Measurements from ENCODE around the gene HOXB6. TPM values are rescaled to one million over a fixed set of nuclear protein-coding genes. Genes with fewer than 3 reads are reported as not detected.

The HOXB6 gene
- total RNA-seq, 6 donors from 2014 or later = 1.1 to 11.3 (median 7.0) TPM

DNA sequence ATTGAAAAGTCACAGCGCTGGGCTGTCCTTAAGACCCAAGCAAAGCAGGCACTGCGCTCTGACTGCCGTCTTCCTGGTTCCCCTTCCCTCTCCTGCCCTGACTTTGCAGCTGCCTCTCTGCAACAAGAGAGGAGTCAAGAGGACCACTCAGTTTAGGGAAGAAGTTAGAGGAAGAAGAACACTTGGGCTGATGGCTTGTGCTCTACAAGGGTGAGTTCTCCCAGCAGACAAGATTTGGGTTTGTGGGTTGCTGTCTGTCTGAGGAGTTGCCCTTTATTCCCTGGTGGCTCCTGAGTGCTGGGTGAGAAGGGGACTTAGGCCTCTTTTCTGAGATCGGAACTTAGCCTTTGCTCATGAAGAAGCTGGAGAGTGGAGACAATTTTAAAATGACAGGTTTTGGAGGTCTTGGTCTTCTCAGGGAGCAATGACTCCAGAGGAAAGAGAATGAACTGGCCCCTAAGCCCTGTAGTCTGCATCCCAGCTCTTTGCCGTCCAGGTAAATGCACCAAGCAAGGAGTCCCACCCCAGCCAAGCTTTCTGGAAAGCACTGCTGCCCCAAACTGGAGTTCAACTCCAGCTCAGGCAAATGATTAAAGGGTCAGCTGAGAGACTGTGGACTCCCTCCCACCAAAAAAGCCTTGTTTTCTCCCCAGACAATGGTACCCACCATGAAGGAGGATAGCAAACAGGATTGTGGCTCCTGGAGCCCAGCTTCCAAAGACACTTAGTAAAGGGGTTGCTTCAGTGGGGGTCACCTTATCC is 24.0 kb upstream of the HOXB6 start:
- 14 to 28% methylated on average over 5 of the region's 5 CpGs for WGBS, 2 donors
- peaks cover 3 to 88% (median 69%) of the 10 kb centered on the region in 4 donors for H3K27me3 ChIP-seq
- H3K4me1 ChIP-seq = peaks cover 24 to 32% (median 27%) of the 10 kb centered on the region in 4 donors
- H3K27ac ChIP-seq = no peak overlapping the region
- H3K9me3 ChIP-seq = no peaks in the 10 kb centered on the region
- no peak for TF ChIP-seq EP300 (IDR thresholded peaks at IDR 0.05)
- TF ChIP-seq POLR2AphosphoS5 (IDR thresholded peaks at IDR 0.05) = no peak
- no peak for TF ChIP-seq POLR2A (IDR thresholded peaks at IDR 0.05)
- TF ChIP-seq, protein P1, sequence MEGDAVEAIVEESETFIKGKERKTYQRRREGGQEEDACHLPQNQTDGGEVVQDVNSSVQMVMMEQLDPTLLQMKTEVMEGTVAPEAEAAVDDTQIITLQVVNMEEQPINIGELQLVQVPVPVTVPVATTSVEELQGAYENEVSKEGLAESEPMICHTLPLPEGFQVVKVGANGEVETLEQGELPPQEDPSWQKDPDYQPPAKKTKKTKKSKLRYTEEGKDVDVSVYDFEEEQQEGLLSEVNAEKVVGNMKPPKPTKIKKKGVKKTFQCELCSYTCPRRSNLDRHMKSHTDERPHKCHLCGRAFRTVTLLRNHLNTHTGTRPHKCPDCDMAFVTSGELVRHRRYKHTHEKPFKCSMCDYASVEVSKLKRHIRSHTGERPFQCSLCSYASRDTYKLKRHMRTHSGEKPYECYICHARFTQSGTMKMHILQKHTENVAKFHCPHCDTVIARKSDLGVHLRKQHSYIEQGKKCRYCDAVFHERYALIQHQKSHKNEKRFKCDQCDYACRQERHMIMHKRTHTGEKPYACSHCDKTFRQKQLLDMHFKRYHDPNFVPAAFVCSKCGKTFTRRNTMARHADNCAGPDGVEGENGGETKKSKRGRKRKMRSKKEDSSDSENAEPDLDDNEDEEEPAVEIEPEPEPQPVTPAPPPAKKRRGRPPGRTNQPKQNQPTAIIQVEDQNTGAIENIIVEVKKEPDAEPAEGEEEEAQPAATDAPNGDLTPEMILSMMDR (IDR thresholded peaks at IDR 0.05) = no peak
- no peak for DNase-seq
- no peak overlapping the region for H3K4me3 ChIP-seq
- no peak for ATAC-seq (ENCODE audit: low FRiP score in 2 of 2)
- no peaks in the 10 kb centered on the region for H3K36me3 ChIP-seq

GRCh38 chr17:48627623-48628521 is 23.1 kb upstream of the HOXB6 start:
- peaks cover 24 to 27% (median 24%) of the 10 kb centered on the region in 4 donors for H3K4me1 ChIP-seq
- H3K27ac ChIP-seq = no peak overlapping the region
- 35 to 37% methylated on average over 26 to 27 of the region's 27 CpGs for WGBS, 2 donors
- H3K36me3 ChIP-seq = no peaks in the 10 kb centered on the region
- DNase-seq = no peak
- H3K27me3 ChIP-seq = peaks cover 3 to 86% (median 66%) of the 10 kb centered on the region in 4 donors
- H3K4me3 ChIP-seq = no peak overlapping the region
- no peaks in the 10 kb centered on the region for H3K9me3 ChIP-seq
- no peak for ATAC-seq (ENCODE audit: low FRiP score in 2 of 2)
- TF ChIP-seq EP300 (IDR thresholded peaks at IDR 0.05) = no peak
- TF ChIP-seq, protein P1 (IDR thresholded peaks at IDR 0.05) = no peak
- no peak for TF ChIP-seq POLR2A (IDR thresholded peaks at IDR 0.05)
- no peak for TF ChIP-seq POLR2AphosphoS5 (IDR thresholded peaks at IDR 0.05)

GRCh38 chr17:48627118-48627597 is 22.4 kb upstream of the HOXB6 start:
- H3K36me3 ChIP-seq = no peaks in the 10 kb centered on the region
- no peak overlapping the region for H3K4me3 ChIP-seq
- no peak overlapping the region for H3K27ac ChIP-seq
- H3K9me3 ChIP-seq = no peaks in the 10 kb centered on the region
- peaks cover 24 to 27% (median 24%) of the 10 kb centered on the region in 4 donors for H3K4me1 ChIP-seq
- DNase-seq (no peak), ATAC-seq (ENCODE audit: low FRiP score in 2 of 2) (no peak)
- TF ChIP-seq, protein P1 (IDR thresholded peaks at IDR 0.05) = no peak
- no peak for TF ChIP-seq POLR2A (IDR thresholded peaks at IDR 0.05)
- TF ChIP-seq EP300 (IDR thresholded peaks at IDR 0.05) = no peak
- no peak for TF ChIP-seq POLR2AphosphoS5 (IDR thresholded peaks at IDR 0.05)
- 14 to 27% methylated on average over 5 of the region's 5 CpGs for WGBS, 2 donors
- peaks cover 3 to 83% (median 64%) of the 10 kb centered on the region in 4 donors for H3K27me3 ChIP-seq

DNA sequence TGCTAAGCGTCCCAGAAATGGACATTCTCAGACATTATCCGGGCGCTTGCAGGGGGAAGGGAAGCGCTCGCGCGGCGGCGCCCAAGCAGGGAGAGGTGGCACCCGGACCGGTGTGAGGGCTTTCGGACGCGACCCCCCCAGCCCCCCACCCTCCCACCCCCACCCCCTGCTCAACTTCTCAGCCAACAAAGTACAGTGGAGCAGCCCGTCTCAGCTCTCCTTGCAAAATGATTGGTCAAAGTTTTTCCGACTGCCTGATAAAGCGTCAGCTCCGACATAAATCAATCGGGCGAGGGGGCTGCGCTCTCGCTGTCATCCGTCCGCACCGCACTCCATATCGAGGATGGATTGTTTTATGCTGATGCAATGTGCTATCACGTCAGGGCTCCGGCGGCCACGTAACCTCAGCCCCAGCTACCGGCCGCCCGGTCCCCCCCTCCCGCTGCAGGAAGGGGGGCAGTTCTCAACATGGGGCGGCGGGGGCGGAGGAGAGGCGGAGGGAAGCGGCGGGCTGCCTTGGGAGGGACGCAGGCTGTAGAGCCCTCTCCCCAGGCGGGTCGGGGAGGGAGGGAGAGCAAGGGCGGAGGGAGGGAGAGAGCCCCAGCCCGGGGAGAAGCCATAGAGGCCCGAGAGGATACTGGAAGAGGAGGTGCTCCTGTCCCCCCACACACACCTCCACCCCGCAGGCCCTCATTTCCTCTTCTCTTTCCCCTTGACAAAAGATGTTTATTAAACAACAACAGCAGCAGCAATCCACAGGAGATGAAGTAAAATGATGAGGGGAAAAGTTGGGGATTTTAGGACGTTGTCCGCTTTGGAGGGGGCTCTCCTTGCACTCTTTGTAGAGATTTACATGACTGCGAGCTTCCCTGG is 21.7 kb upstream of the HOXB6 start, which contains the start of gene HOXB9:
HOXB9 (minus strand) TSS at position 114 of the 873 bp plus-strand sequence; CDS start at position 25, 89 bp downstream.
- WGBS, 2 donors = 7 to 8% methylated on average over 10 to 22 of the region's 50 CpGs
- TF ChIP-seq POLR2A (IDR thresholded peaks at IDR 0.05) (no peak), POLR2AphosphoS5 (IDR thresholded peaks at IDR 0.05) (no peak), EP300 (IDR thresholded peaks at IDR 0.05) (no peak)
- TF ChIP-seq, protein P1 (IDR thresholded peaks at IDR 0.05) = no peak
- H3K27ac ChIP-seq = no peak within 1 kb of the TSS
- DNase-seq = peak in 1 of 2 donors; percentile 74
- H3K36me3 ChIP-seq = no peaks in the 10 kb centered on the region
- peaks cover 3 to 86% (median 64%) of the 10 kb centered on the region in 4 donors for H3K27me3 ChIP-seq
- peaks cover 24 to 27% (median 24%) of the 10 kb centered on the region in 4 donors for H3K4me1 ChIP-seq
- peak within 1 kb of the TSS in 3 of 4 donors; percentile 22 to 42 (median 38) for H3K4me3 ChIP-seq
- ATAC-seq (ENCODE audit: low FRiP score in 2 of 2) = peak in 1 of 2 donors; percentile 3
- H3K9me3 ChIP-seq = no peaks in the 10 kb centered on the region

Data from upper lobe of left lung (tissue), 6 donors.